ENCODE measurements around the gene GNG4. TPM values are rescaled to one million over a fixed set of nuclear protein-coding genes. Genes with fewer than 3 reads are reported as not detected.

GNG4 gene
- polyA plus RNA-seq, 1 experiment: 0.33 TPM

- DNase-seq (ENCODE audit: low read depth, low spot score): no peak
- no peak overlapping the region for H3K27ac ChIP-seq (ENCODE audit: low read depth, low read length)
- CTCF ChIA-PET: no interaction called here
- no peak overlapping the region for H3K4me3 ChIP-seq (ENCODE audit: low read depth, low read length)
- TF ChIP-seq CTCF (IDR thresholded peaks at IDR 0.05; ENCODE audit: low read depth, low read length): no peak
- POLR2A ChIA-PET: no interaction called here
- H3K9me3 ChIP-seq (ENCODE audit: control insufficient read depth, insufficient read depth, low read length): peaks cover 23% of the 10 kb centered on the region; the same call in 1 of the 2 replicates
- no peaks in the 10 kb centered on the region for H3K27me3 ChIP-seq (ENCODE audit: control insufficient read depth, insufficient read depth, low read length)
Observed at GRCh38 chr1:235671992-235672391, 22.4 kb upstream of the GNG4 start.

- ChIA-PET CTCF (no interaction called here), POLR2A (no interaction called here)
- no peak for DNase-seq (ENCODE audit: low read depth, low spot score)
- Histone ChIP-seq H3K27me3 (ENCODE audit: control insufficient read depth, insufficient read depth, low read length) (no peaks in the 10 kb centered on the region), H3K27ac (ENCODE audit: low read depth, low read length) (no peak overlapping the region), H3K9me3 (ENCODE audit: control insufficient read depth, insufficient read depth, low read length) (peaks cover 20% of the 10 kb centered on the region; the same call in 1 of the 2 replicates), H3K4me3 (ENCODE audit: low read depth, low read length) (no peak overlapping the region)
- no peak for TF ChIP-seq CTCF (IDR thresholded peaks at IDR 0.05; ENCODE audit: low read depth, low read length)
Observed at GRCh38 chr1:235670157-235670776, 20.7 kb upstream of the GNG4 start.

- TF ChIP-seq CTCF (IDR thresholded peaks at IDR 0.05; ENCODE audit: low read depth, low read length): no peak
- POLR2A ChIA-PET: no interaction called here
- Histone ChIP-seq H3K9me3 (ENCODE audit: control insufficient read depth, insufficient read depth, low read length) (peaks cover 17% of the 10 kb centered on the region; the same call in 1 of the 2 replicates), H3K27ac (ENCODE audit: low read depth, low read length) (no peak overlapping the region), H3K4me3 (ENCODE audit: low read depth, low read length) (no peak overlapping the region), H3K27me3 (ENCODE audit: control insufficient read depth, insufficient read depth, low read length) (no peaks in the 10 kb centered on the region)
- no peak for DNase-seq (ENCODE audit: low read depth, low spot score)
- CTCF ChIA-PET: no interaction called here
Observed at GRCh38 chr1:235669277-235669676, 19.7 kb upstream of the GNG4 start.

- no peak for DNase-seq (ENCODE audit: low read depth, low spot score)
- Histone ChIP-seq H3K4me3 (ENCODE audit: low read depth, low read length) (no peak overlapping the region), H3K27ac (ENCODE audit: low read depth, low read length) (no peak overlapping the region), H3K27me3 (ENCODE audit: control insufficient read depth, insufficient read depth, low read length) (no peaks in the 10 kb centered on the region), H3K9me3 (ENCODE audit: control insufficient read depth, insufficient read depth, low read length) (no peaks in the 10 kb centered on the region)
- TF ChIP-seq CTCF (IDR thresholded peaks at IDR 0.05; ENCODE audit: low read depth, low read length): no peak
- ChIA-PET CTCF (no interaction called here), POLR2A (no interaction called here)
Observed at GRCh38 chr1:235663628-235664027, 14.0 kb upstream of the GNG4 start.

- Histone ChIP-seq H3K9me3 (ENCODE audit: control insufficient read depth, insufficient read depth, low read length) (no peaks in the 10 kb centered on the region), H3K4me3 (ENCODE audit: low read depth, low read length) (no peak overlapping the region), H3K27me3 (ENCODE audit: control insufficient read depth, insufficient read depth, low read length) (no peaks in the 10 kb centered on the region), H3K27ac (ENCODE audit: low read depth, low read length) (no peak overlapping the region)
- no peak for TF ChIP-seq CTCF (IDR thresholded peaks at IDR 0.05; ENCODE audit: low read depth, low read length)
- no peak for DNase-seq (ENCODE audit: low read depth, low spot score)
- CTCF ChIA-PET: no interaction called here
- POLR2A ChIA-PET: no interaction called here
Observed at GRCh38 chr1:235661568-235661967, 12.0 kb upstream of the GNG4 start.

Data from AG04450 (cell line).